Effector memory CD4-positive, alpha-beta T cell (primary cell): ENCODE measurements around the gene MTF1.
"Not testable (repeated sequence)": the region's sequence is repeated elsewhere in the genome, so short reads cannot be mapped to it uniquely, and the experiment has no call there.

Experiments used
- DNase-seq, 3 donors: peaks; one replicate each; pipeline ENCODE4 v3.0.0-alpha.2; 2020
- H3K27ac ChIP-seq: 2 replicates; pipeline ENCODE4 v1.7.0; 2013; ENCODE audit warnings: mild to moderate bottlenecking, low read length, moderate library complexity; ENCODE audit not compliant: insufficient read depth, poor library complexity, severe bottlenecking
- H3K27me3 ChIP-seq: replicated peaks from 2 replicates; pipeline ENCODE4 v1.7.0; 2013; ENCODE audit warnings: mild to moderate bottlenecking, low read length; ENCODE audit not compliant: insufficient read depth, control insufficient read depth, poor library complexity, severe bottlenecking
- H3K36me3 ChIP-seq: 2 replicates; pipeline ENCODE4 v1.7.0; 2013; ENCODE audit warnings: mild to moderate bottlenecking, low read length, moderate library complexity; ENCODE audit not compliant: control insufficient read depth, insufficient read depth
- H3K4me1 ChIP-seq: 2 replicates; pipeline ENCODE4 v1.7.0; 2013; ENCODE audit warnings: low read length, mild to moderate bottlenecking; ENCODE audit not compliant: control insufficient read depth, insufficient read depth, poor library complexity, severe bottlenecking
- H3K4me3 ChIP-seq: 2 replicates; pipeline ENCODE4 v1.7.0; 2013; ENCODE audit warnings: low read length, low read depth, mild to moderate bottlenecking; ENCODE audit not compliant: insufficient read depth, poor library complexity, severe bottlenecking
- H3K9me3 ChIP-seq: 2 replicates; pipeline ENCODE4 v1.7.0; 2013; ENCODE audit warnings: mild to moderate bottlenecking, low read length, moderate library complexity; ENCODE audit not compliant: control insufficient read depth

Gene MTF1

DNA sequence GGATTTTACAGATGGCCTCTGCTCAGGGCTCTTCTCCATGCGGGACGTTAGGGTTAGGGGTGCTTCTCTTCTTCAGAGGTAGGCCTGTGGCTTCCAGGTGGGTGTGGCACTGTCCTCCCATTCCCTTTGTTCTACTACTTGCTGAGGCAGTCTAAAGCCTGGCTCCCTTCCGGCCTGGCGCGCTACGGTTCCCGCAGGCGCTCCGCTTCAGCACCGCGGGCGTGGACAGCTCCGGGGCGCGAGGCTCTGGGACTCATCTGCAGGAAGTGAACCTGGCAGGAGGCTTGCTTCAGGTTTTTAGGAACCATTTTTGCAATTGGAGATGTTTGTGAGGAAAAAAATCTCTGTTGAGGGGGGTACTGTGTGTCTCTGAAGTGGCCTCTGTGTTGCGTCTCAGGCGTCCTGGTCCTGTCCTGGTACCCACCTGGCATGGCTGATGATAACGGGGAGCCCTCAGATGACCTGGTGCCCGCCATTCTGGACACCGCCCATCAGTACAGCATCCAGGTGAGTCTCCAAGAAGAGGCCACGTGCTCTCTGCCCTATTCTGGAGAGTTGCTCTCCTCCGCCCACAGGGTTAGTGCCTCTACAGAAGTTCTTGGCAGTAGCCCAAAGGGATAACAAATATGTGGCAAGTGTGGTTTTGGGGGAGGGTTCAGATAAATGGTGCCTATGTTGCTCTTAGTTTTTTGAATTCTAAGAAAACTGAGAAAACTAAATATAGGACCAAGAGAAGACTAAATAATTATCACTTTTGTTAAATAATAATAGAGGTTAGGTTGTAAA is 63.9 kb downstream of the MTF1 start:
- peaks cover 3% of the 10 kb centered on the region for H3K27me3 ChIP-seq
- H3K36me3 ChIP-seq, result peaks cover 7% of the 10 kb centered on the region
- H3K27ac ChIP-seq, result no peak overlapping the region
- DNase-seq, result no peak
- H3K4me1 ChIP-seq, result peaks cover 8% of the 10 kb centered on the region
- no peak overlapping the region for H3K4me3 ChIP-seq
- H3K9me3 ChIP-seq, result no peaks in the 10 kb centered on the region

DNA sequence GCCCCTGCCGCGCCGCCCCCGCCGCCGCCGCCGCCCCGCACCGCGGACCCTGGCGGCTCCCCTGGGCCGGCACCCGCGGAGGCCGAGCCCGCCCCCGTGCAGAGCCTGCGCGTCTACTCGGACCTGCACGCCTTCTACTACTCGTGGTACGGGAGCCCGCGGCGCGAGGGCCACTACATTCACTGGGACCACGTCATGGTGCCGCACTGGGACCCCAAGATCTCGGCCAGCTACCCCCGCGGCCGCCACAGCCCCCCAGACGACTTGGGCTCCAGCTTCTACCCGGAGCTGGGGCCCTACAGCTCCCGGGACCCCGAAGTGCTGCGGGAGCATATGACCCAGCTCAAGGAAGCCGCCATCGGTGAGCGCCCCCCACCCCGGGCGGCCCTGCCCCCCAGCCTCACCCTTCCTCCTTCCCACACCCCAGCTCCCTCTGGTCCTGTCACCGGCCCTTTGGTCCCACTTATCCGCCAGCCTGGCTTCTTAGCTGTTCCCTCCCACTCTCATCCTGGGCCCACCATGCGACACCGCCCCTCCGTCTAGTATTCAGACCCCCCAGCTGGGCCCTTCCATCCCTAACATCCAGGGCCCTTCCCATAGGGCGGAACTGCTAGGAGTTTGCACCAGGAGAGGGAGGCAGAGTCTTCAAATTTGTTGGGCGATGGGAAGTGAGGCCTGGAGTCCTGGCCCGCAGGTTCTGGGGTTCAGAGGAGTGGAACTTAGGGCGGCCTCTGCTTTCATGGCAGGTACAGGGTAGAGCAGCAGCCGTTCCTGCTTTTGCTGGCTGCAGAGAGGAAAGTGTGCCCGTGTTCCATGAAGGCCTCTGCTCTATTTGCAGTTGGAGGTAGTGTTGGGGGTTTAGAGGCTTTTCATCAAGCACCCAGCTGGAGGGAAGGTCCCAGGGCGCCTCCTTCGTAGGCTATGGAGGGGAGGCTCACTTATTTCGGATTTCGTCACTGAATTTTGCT is 64.7 kb downstream of the MTF1 start:
- Histone ChIP-seq H3K27me3 (peaks cover 3% of the 10 kb centered on the region), H3K9me3 (no peaks in the 10 kb centered on the region), H3K36me3 (no peaks in the 10 kb centered on the region), H3K4me1 (peaks cover 8% of the 10 kb centered on the region), H3K4me3 (peak overlapping the region; percentile 31), H3K27ac (no peak overlapping the region)
- no peak for DNase-seq

DNA sequence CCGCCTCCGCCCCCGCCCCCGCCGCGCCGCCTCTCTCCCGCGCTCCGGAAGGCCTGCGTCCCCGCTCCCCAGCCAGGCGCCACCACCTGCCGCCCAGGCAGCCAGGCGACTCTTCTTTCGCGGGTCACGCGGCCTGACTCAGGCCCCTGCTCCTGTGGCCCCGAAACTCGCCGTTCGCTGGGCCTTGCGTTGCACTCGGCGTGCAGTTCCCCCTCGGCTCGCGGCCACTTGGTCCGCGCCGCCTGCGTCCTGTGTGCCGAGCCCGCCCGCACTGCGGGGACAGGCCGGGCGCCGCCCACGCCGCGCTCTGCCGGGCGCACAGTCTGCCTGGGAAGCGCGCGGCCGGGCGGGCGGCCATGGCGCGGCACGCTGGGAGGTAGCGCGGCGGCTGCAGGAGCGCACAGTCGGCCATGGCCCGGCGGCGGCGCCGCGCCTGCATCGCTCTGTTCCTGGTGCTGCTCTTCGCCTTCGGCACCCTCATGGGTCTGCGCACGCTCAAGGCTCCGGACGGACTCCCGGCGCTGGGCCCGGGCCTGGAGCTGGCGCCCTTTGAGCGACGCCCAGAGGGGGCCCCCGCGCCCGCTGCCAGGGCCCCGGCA is 65.5 kb downstream of the MTF1 start, which contains the start of gene MANEAL:
TSS of gene MANEAL (plus strand) at position 75 of the 599 bp plus-strand sequence. CDS start at position 411, 336 bp downstream.
- H3K4me1 ChIP-seq, result peaks cover 8% of the 10 kb centered on the region
- H3K27ac ChIP-seq, result no peak within 1 kb of the TSS
- H3K9me3 ChIP-seq, result no peaks in the 10 kb centered on the region
- H3K36me3 ChIP-seq, result no peaks in the 10 kb centered on the region
- no peak for DNase-seq
- peaks cover 3% of the 10 kb centered on the region for H3K27me3 ChIP-seq
- peak within 1 kb of the TSS; percentile 48 for H3K4me3 ChIP-seq

DNA sequence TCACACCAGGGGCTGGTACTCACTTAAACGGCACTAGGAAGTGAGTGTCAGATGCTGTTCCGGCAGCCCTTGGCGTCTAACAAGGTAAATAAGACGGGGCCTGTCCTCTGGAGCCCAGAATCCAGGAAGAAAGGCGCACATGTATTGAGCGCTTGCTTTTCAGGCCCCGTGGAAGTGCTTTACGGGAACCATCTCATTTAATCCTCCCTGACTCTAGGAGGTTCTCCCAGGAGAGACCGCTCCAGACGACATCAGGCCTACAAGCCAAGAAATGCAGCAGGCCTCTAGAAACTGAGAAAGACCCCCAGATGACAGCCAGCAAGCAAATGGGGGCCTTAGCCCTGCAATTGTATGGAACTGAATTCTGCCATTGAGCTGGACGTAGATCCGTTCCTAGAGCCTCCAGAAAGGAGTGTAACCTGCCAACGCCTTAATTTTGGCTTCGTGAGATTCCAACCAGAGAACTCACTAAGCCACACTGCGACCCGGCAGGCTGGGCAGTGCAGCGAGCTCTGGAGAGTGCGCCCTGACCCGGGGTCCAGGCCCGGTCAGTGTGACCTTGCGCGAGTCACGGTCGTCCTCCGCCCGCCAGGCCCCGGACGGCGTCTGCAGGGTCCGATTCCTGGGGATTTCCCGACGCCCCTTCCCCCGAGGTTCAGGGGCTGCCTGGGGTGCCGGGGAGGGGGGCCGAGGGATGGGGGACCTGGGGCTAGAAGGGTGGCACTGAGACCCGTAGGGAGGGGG is 66.3 kb downstream of the MTF1 start:
- Histone ChIP-seq H3K36me3 (no peaks in the 10 kb centered on the region), H3K27me3 (peaks cover 3% of the 10 kb centered on the region), H3K4me1 (peaks cover 8% of the 10 kb centered on the region), H3K9me3 (no peaks in the 10 kb centered on the region), H3K4me3 (peak overlapping the region; percentile 29), H3K27ac (no peak overlapping the region)
- no peak for DNase-seq

DNA sequence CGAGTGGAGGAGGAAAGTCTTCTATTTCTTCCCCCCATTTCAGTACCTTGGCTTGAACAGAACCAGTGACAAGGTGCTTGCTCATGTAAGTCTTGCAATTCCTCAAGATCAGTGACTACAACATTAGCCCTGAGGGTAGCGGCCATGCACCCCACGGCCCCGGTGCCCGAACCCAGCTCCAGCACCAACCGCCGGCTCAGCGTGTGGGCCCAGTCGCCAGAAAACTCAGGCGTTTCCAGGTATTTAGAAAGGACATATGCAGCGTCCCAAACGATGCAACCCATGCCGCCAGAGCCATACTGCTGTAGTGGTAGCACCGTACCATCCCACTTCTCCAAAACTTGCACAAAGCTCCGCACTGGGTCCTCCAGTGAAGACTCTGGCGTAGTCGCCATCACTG is 76.9 kb downstream of the MTF1 start:
- no peaks in the 10 kb centered on the region for H3K9me3 ChIP-seq
- H3K4me3 ChIP-seq, result no peak overlapping the region
- no peak for DNase-seq
- H3K4me1 ChIP-seq, result no peaks in the 10 kb centered on the region
- H3K27me3 ChIP-seq, result no peaks in the 10 kb centered on the region
- H3K27ac ChIP-seq, result no peak overlapping the region
- H3K36me3 ChIP-seq, result no peaks in the 10 kb centered on the region

DNA sequence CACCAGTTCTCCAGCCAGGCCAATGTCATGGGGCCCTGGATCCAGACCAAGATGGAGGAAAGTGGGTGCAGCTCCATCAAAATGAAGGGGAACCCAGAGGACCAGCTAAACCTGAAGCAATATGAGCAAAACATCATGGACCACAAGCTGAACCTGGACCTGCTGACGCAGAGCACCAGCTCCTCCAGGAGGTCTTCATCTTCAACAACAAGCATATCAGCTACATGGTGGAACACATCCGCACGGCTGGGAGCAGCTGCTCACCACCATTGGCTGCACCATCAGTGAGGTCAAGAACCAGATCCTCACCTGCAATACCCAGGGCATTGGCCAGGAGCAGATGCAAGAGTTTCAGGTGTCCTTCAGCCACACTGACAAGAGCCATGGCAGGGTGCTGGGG is 80.7 kb downstream of the MTF1 start:
- H3K36me3 ChIP-seq, result no peaks in the 10 kb centered on the region
- DNase-seq, result no peak
- no peaks in the 10 kb centered on the region for H3K9me3 ChIP-seq
- H3K4me3 ChIP-seq, result no peak overlapping the region
- no peaks in the 10 kb centered on the region for H3K27me3 ChIP-seq
- no peaks in the 10 kb centered on the region for H3K4me1 ChIP-seq
- H3K27ac ChIP-seq, result no peak overlapping the region

DNA sequence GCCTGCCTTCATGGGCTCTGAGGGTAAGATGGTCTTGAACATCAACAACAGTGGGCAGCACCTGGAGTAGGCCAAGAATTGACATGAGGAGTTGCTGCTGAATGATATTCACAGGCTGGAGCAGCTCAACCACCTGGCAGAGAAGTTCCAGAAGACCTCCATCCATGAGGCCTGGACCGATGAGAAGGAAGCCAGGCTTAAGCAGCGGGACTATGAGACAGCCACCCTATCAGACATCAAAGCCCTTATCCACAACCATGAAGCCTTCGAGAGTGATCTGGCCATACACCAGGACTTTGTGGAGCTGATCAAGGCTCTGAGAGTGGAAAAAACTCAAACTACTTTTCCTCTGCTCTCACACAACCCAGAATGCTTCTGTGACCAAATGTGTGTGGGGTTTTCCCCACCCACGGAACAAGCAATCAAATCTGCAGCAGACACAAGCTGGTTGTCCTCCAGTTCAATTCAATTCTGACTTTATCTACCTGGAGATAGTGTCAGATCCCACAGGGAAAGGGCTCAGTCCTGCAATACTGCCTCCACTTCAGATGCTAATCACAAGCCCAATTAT is 82.4 kb downstream of the MTF1 start:
- Histone ChIP-seq H3K27ac (no peak overlapping the region), H3K4me1 (no peaks in the 10 kb centered on the region), H3K9me3 (no peaks in the 10 kb centered on the region), H3K36me3 (no peaks in the 10 kb centered on the region), H3K27me3 (no peaks in the 10 kb centered on the region), H3K4me3 (no peak overlapping the region)
- DNase-seq, result no peak

DNA sequence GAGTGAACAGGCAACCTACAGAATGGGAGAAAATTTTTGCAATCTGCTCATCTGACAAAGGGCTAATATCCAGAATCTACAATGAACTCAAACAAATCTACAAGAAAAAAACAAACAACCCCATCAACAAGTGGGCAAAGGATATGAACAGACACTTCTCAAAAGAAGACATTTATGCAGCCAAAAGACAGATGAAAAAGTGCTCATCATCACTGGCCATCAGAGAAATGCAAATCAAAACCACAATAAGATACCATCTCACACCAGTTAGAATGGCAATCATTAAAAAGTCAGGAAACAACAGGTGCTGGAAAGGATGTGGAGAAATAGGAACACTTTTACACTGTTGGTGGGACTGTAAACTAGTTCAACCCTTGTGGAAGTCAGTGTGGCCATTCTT is 88.0 kb downstream of the MTF1 start:
- not testable (repeated sequence) for H3K4me3 ChIP-seq, H3K27ac ChIP-seq, H3K9me3 ChIP-seq, H3K36me3 ChIP-seq, H3K4me1 ChIP-seq, DNase-seq, H3K27me3 ChIP-seq

DNA sequence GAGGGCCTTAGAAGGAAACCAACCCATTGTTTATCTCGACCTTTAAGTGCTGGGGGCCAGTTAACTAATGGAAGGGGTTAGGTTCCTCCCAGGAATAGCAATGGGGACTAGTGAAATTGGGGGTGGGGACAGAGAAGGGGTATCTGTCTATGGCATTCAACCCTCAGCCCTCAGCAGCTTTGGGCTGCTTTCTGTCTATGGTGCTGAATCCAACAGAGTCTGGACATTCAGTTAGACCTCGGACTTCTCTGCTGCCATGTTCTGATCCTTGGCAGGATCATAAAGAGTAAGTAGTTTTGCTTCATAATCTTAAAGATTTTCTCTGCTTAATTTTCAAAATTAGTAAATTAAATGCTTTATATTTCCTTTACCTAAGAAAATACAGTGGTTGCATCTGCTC is 91.9 kb downstream of the MTF1 start:
- Histone ChIP-seq H3K4me3 (no peak overlapping the region), H3K36me3 (no peaks in the 10 kb centered on the region), H3K27me3 (peaks cover 31% of the 10 kb centered on the region), H3K27ac (no peak overlapping the region), H3K9me3 (no peaks in the 10 kb centered on the region), H3K4me1 (peaks cover 11% of the 10 kb centered on the region)
- DNase-seq, result no peak
